Loucy (cell line): Measurements from ENCODE around the gene WAC.

Experiments used
- H2AFZ ChIP-seq: fragments of 200-600 bp; sonication (generic); 2 replicates; pipeline ENCODE4 v1.6.0; 2016; ENCODE audit warnings: antibody characterized with exemption, mild to moderate bottlenecking, low read length, moderate library complexity
- H3F3A ChIP-seq: fragments of 200-600 bp; 2 replicates; pipeline ENCODE4 v1.6.0; 2016; ENCODE audit warnings: antibody characterized with exemption, low read depth, mild to moderate bottlenecking
- H3K27me3 ChIP-seq: fragments of 200-600 bp; sonication (generic); 2 replicates; pipeline ENCODE4 v1.6.1; 2014; ENCODE audit warnings: low read length, mild to moderate bottlenecking; ENCODE audit not compliant: insufficient read depth, poor library complexity, severe bottlenecking
- H3K36me3 ChIP-seq: fragments of 200-600 bp; sonication (generic); 2 replicates; pipeline ENCODE4 v1.6.1; 2016; ENCODE audit warnings: low read length; ENCODE audit not compliant: insufficient read depth
- H3K4me1 ChIP-seq: fragments of 200-600 bp; sonication (generic); 2 replicates; pipeline ENCODE4 v1.5.1; 2014; ENCODE audit warnings: low read length, mild to moderate bottlenecking; ENCODE audit not compliant: insufficient read depth, poor library complexity, severe bottlenecking
- H3K4me2 ChIP-seq: fragments of 200-600 bp; sonication (generic); 2 replicates; pipeline ENCODE4 v1.6.0; 2014; ENCODE audit warnings: antibody characterized with exemption, low read length, low read depth, mild to moderate bottlenecking; ENCODE audit not compliant: poor library complexity, severe bottlenecking
- H3K4me3 ChIP-seq: fragments of 200-600 bp; sonication (generic); 2 replicates; pipeline ENCODE4 v1.5.1; 2014; ENCODE audit warnings: low read length, mild to moderate bottlenecking, mixed read lengths; ENCODE audit not compliant: poor library complexity, severe bottlenecking
- H3K79me2 ChIP-seq: fragments of 200-600 bp; sonication (generic); 2 replicates; pipeline ENCODE4 v1.6.1; 2014; ENCODE audit warnings: low read length; ENCODE audit not compliant: insufficient read depth
- H3K9ac ChIP-seq: fragments of 200-600 bp; sonication (generic); 2 replicates; pipeline ENCODE4 v1.6.0; 2014; ENCODE audit warnings: mild to moderate bottlenecking, low read depth, low read length, moderate library complexity; ENCODE audit not compliant: poor library complexity, severe bottlenecking
- H3K9me2 ChIP-seq: fragments of 200-600 bp; sonication (generic); replicated peaks from 2 replicates; pipeline ENCODE4 v1.6.1; 2016; ENCODE audit warnings: low read depth, low read length, mixed read lengths
- H3K9me3 ChIP-seq: fragments of 200-600 bp; sonication (generic); 2 replicates; pipeline ENCODE4 v1.6.1; 2014; ENCODE audit warnings: mild to moderate bottlenecking, antibody characterized with exemption, low read length, low read depth; ENCODE audit not compliant: insufficient read depth
- H4K20me1 ChIP-seq: fragments of 200-600 bp; sonication (generic); 2 replicates; pipeline ENCODE4 v1.6.0; 2014; ENCODE audit warnings: antibody characterized with exemption, low read length, mild to moderate bottlenecking; ENCODE audit not compliant: insufficient read depth, poor library complexity, severe bottlenecking
- EZH2phosphoT487 ChIP-seq: fragments of 200-600 bp; IDR thresholded peaks from 2 replicates; pipeline ENCODE4 v1.6.1; 2018; ENCODE audit warnings: antibody characterized with exemption, mild to moderate bottlenecking, moderate library complexity, borderline replicate concordance
- TF ChIP-seq, protein P1 (sequence below): fragments of 200-600 bp; sonication (generic); conservative IDR thresholded peaks from 2 replicates; pipeline ENCODE4 v1.5.1; 2014; ENCODE audit warnings: mild to moderate bottlenecking, antibody characterized with exemption, low read length

WAC gene

DNA sequence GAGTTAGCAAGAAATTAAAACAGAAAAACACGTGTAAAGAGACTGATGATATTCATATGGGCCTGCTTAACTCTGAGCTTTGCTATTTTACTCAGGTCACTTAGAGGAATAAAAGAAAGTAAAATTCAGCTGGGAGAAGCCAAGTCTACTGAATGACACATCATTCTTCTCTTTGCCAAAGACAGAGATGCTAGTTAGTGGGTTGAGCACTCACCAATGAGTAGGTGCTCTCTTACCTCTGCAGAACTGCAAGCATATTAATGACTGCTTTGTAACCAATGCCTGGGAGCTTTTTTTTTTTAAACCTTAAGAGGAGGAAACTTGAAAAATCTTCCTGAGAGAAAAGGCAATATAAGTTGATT, 99.6 kb downstream of the WAC start:
- Histone ChIP-seq H2AFZ (no peak overlapping the region), H4K20me1 (no peaks in the 10 kb centered on the region), H3K4me1 (no peaks in the 10 kb centered on the region), H3K9ac (no peak overlapping the region), H3F3A (no peaks in the 10 kb centered on the region), H3K4me2 (no peak overlapping the region), H3K9me2 (no peaks in the 10 kb centered on the region), H3K36me3 (no peaks in the 10 kb centered on the region), H3K9me3 (no peaks in the 10 kb centered on the region), H3K4me3 (no peak overlapping the region), H3K79me2 (no peaks in the 10 kb centered on the region), H3K27me3 (no peaks in the 10 kb centered on the region)
- TF ChIP-seq, protein P1, sequence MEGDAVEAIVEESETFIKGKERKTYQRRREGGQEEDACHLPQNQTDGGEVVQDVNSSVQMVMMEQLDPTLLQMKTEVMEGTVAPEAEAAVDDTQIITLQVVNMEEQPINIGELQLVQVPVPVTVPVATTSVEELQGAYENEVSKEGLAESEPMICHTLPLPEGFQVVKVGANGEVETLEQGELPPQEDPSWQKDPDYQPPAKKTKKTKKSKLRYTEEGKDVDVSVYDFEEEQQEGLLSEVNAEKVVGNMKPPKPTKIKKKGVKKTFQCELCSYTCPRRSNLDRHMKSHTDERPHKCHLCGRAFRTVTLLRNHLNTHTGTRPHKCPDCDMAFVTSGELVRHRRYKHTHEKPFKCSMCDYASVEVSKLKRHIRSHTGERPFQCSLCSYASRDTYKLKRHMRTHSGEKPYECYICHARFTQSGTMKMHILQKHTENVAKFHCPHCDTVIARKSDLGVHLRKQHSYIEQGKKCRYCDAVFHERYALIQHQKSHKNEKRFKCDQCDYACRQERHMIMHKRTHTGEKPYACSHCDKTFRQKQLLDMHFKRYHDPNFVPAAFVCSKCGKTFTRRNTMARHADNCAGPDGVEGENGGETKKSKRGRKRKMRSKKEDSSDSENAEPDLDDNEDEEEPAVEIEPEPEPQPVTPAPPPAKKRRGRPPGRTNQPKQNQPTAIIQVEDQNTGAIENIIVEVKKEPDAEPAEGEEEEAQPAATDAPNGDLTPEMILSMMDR, result no peak
- no peak for TF ChIP-seq EZH2phosphoT487

DNA sequence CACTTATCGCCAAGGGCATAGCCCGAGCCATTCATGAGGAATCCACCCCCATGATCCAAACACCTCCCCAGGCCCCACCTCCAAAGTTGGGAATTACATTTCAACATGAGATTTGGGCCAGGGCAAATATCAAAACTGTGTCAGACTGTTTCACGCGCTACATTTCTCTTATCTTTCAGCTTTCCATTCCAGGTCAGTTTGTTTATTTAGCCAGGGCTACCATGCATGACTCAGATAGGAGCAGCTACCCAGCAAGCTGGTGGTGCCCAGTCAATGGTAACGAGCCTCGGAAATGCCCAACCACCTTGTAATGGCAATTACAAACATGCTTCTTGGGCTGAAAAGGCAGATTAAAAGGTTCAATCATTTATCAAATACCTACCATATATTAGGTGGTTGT, 100.8 kb downstream of the WAC start:
- Histone ChIP-seq H4K20me1 (no peaks in the 10 kb centered on the region), H3K36me3 (no peaks in the 10 kb centered on the region), H3K4me3 (no peak overlapping the region), H3K4me2 (no peak overlapping the region), H3K4me1 (no peaks in the 10 kb centered on the region), H3F3A (no peaks in the 10 kb centered on the region), H3K9ac (no peak overlapping the region), H2AFZ (no peak overlapping the region), H3K9me2 (no peaks in the 10 kb centered on the region), H3K79me2 (no peaks in the 10 kb centered on the region), H3K9me3 (no peaks in the 10 kb centered on the region), H3K27me3 (no peaks in the 10 kb centered on the region)
- TF ChIP-seq, protein P1, result no peak
- TF ChIP-seq EZH2phosphoT487, result no peak

GRCh38 chr10:28637346-28637745, 104.4 kb downstream of the WAC start:
- Histone ChIP-seq H3K9me2 (no peaks in the 10 kb centered on the region), H3K4me3 (no peak overlapping the region), H3K4me1 (no peaks in the 10 kb centered on the region), H3F3A (no peaks in the 10 kb centered on the region), H2AFZ (no peak overlapping the region), H4K20me1 (no peaks in the 10 kb centered on the region), H3K79me2 (no peaks in the 10 kb centered on the region), H3K4me2 (no peak overlapping the region), H3K36me3 (no peaks in the 10 kb centered on the region), H3K9me3 (no peaks in the 10 kb centered on the region), H3K27me3 (no peaks in the 10 kb centered on the region), H3K9ac (no peak overlapping the region)
- TF ChIP-seq, protein P1, result no peak
- TF ChIP-seq EZH2phosphoT487, result no peak
